GM18909 (cell line): ENCODE results near the gene RILPL2.
"Not testable (repeated sequence)": the region's sequence is repeated elsewhere in the genome, so short reads cannot be mapped to it uniquely, and the experiment has no call there.

ENCODE experiments used
- ATAC-seq: cut with Tn5 transposase; IDR thresholded peaks from one replicate; pipeline ENCODE4 v1.9.1; 2021; ENCODE audit warnings: mild to moderate bottlenecking; ENCODE audit not compliant: unreplicated experiment, poor library complexity

Gene RILPL2

GRCh38 chr12:123387508-123388176 lies 48.8 kb downstream of the RILPL2 start:
- ATAC-seq: no peak

GRCh38 chr12:123385536-123385935 lies 50.9 kb downstream of the RILPL2 start:
- not testable (repeated sequence) for ATAC-seq

GRCh38 chr12:123384994-123385376 lies 51.5 kb downstream of the RILPL2 start:
- ATAC-seq: no peak

GRCh38 chr12:123384318-123384993 lies 52.0 kb downstream of the RILPL2 start:
- ATAC-seq: peak; percentile 0

- no peak for ATAC-seq
These were observed 53.8 kb downstream of the RILPL2 start for GRCh38 chr12:123382684-123383083.

GRCh38 chr12:123379391-123379790 lies 57.1 kb downstream of the RILPL2 start:
- no peak for ATAC-seq

GRCh38 chr12:123372415-123372814 lies 64.1 kb downstream of the RILPL2 start:
- not testable (repeated sequence) for ATAC-seq

GRCh38 chr12:123371667-123372368 lies 64.7 kb downstream of the RILPL2 start:
- not testable (repeated sequence) for ATAC-seq

GRCh38 chr12:123369229-123369628 lies 67.3 kb downstream of the RILPL2 start:
- no peak for ATAC-seq

- not testable (repeated sequence) for ATAC-seq
These were observed 68.1 kb downstream of the RILPL2 start for GRCh38 chr12:123368431-123368830.

GRCh38 chr12:123367511-123367910 lies 69.0 kb downstream of the RILPL2 start:
- ATAC-seq: no peak
